GM10266 (cell line): ENCODE data around the gene TUT1.

Experiments used
- DNase-seq: peaks from one replicate; pipeline ENCODE4 v3.0.0; 2012; ENCODE audit errors: extremely low spot score
- CTCF ChIP-seq: IDR thresholded peaks from 2 replicates; pipeline ENCODE4 v1.5.1; 2012; ENCODE audit warnings: mild to moderate bottlenecking, low read depth; ENCODE audit not compliant: control insufficient read depth, insufficient read depth; ENCODE audit errors: missing control alignments

Gene TUT1

GRCh38 chr11:62603072-62603408, 11.7 kb upstream of the TUT1 start:
- no peak for TF ChIP-seq CTCF
- no peak for DNase-seq

- TF ChIP-seq CTCF: no peak
- DNase-seq: no peak
These were observed 11.1 kb upstream of the TUT1 start for GRCh38 chr11:62602141-62603071.

- TF ChIP-seq CTCF: no peak
- DNase-seq: peak; percentile 99
These were observed 10.2 kb upstream of the TUT1 start, which contains the start of gene MTA2 for GRCh38 chr11:62601372-62602140. TSS of gene MTA2 (minus strand) at chr11:62601865. CDS start at chr11:62601450, 415 bp downstream.

GRCh38 chr11:62601122-62601371, 9.7 kb upstream of the TUT1 start:
- no peak for DNase-seq
- no peak for TF ChIP-seq CTCF

GRCh38 chr11:62600367-62601121, 9.2 kb upstream of the TUT1 start:
- TF ChIP-seq CTCF: no peak

GRCh38 chr11:62599901-62600300, 8.6 kb upstream of the TUT1 start:
- DNase-seq: no peak
- no peak for TF ChIP-seq CTCF

More at GRCh38 chr11:62600367-62601121, 9.2 kb upstream of the TUT1 start:
- peak; percentile 15 for DNase-seq
